HepG2 (cell line): ENCODE results near the gene ABHD17A. TPM values are rescaled to one million over a fixed set of nuclear protein-coding genes. Genes with fewer than 3 reads are reported as not detected.
A peak's percentile ranks its signal among the peaks of the same experiment; 100 is the strongest.

ENCODE experiments used
- BHLHE40 ChIP-seq: IDR thresholded peaks from 2 replicates; pipeline ENCODE4 v1.6.1; 2011; ENCODE audit warnings: low read length, improper control_type of control experiment
- FOSL1 ChIP-seq: sonication (generic); formaldehyde crosslinking; IDR thresholded peaks from 2 replicates; pipeline ENCODE4 v1.9.0; 2021; ENCODE audit warnings: missing genetic modification reagents, borderline replicate concordance
- MBD4 ChIP-seq: IDR thresholded peaks from 2 replicates; pipeline ENCODE4 v1.6.1; 2012; ENCODE audit warnings: low read length, inconsistent platforms, borderline replicate concordance
- MYC ChIP-seq: sonication (generic); formaldehyde crosslinking; IDR thresholded peaks from 2 replicates; pipeline ENCODE4 v1.9.0; 2021; ENCODE audit warnings: missing genetic modification reagents, borderline replicate concordance
- TGIF2 ChIP-seq: IDR thresholded peaks from 2 replicates; pipeline ENCODE4 v1.6.1; 2016; ENCODE audit warnings: control low read depth, missing compliant biosample characterization
- ZNF24 ChIP-seq: fragments of 450-650 bp; IDR thresholded peaks from 2 replicates; pipeline ENCODE4 v1.6.1; 2017; ENCODE audit warnings: antibody characterized with exemption, mild to moderate bottlenecking
- ZNF367 ChIP-seq: sonication (generic); formaldehyde crosslinking; IDR thresholded peaks from 2 replicates; pipeline ENCODE4 v1.4.0; 2020; ENCODE audit warnings: missing genetic modification reagents, borderline replicate concordance
- ZSCAN22 ChIP-seq: sonication (generic); formaldehyde crosslinking; IDR thresholded peaks from 2 replicates; pipeline ENCODE4 v1.4.0; 2020; ENCODE audit warnings: mild to moderate bottlenecking, missing genetic modification reagents
- polyA plus RNA-seq, 8 experiments: library from polyadenylated mRNA; depleted of rRNA in 3 of 8; stranded (reverse) in 7 of 8; unstranded in 1 of 8; fragments of >200 nt; fragmentation: Illumina TruSeq in 4 of 8; extraction: Trizol in 4 of 8; gene quantifications; 2 replicates each; pipeline versions ENCODE4 v1.2.1 to v1.2.3, GENCODE V29; 2011 to 2016; ENCODE audit warnings: low read depth in 4 of 8, missing spikeins in 1 of 8, mixed read lengths in 1 of 8; ENCODE audit not compliant: insufficient read depth in 1 of 8
- total RNA-seq, 5 experiments: library from RNA; depleted of rRNA; stranded (reverse); fragments of >200 nt; fragmentation: Illumina TruSeq; extraction: Trizol; gene quantifications; 2 replicates each; pipeline ENCODE4 v1.2.3, GENCODE V29; 2016; ENCODE audit warnings: low read depth in 1 of 5
- TF ChIP-seq, protein P1 (sequence below): IDR thresholded peaks from 2 replicates; pipeline ENCODE4 v1.6.1; 2016; ENCODE audit warnings: low read depth
- TF ChIP-seq, protein P2 (sequence below): sonication (generic); formaldehyde crosslinking; IDR thresholded peaks from 2 replicates; pipeline ENCODE4 v1.4.0; 2020; ENCODE audit warnings: mild to moderate bottlenecking, missing genetic modification reagents
- TF ChIP-seq, protein P3 (sequence below): IDR thresholded peaks from 2 replicates; pipeline ENCODE4 v1.4.0; 2020; ENCODE audit warnings: mild to moderate bottlenecking, missing genetic modification reagents
- TF ChIP-seq, protein P4 (sequence below): sonication (generic); formaldehyde crosslinking; IDR thresholded peaks from 2 replicates; pipeline ENCODE4 v1.4.0; 2020; ENCODE audit warnings: missing genetic modification reagents
- TF ChIP-seq, protein P5 (sequence below): IDR thresholded peaks from 2 replicates; pipeline ENCODE4 v1.6.1; 2018; ENCODE audit warnings: missing genetic modification reagents
- TF ChIP-seq, protein P6 (sequence below): sonication (generic); formaldehyde crosslinking; IDR thresholded peaks from 2 replicates; pipeline ENCODE4 v1.8.1; 2023; ENCODE audit warnings: mild to moderate bottlenecking, missing genetic modification reagents
- TF ChIP-seq, protein P7 (sequence below): sonication (generic); formaldehyde crosslinking; IDR thresholded peaks from 2 replicates; pipeline ENCODE4 v1.5.0; 2020; ENCODE audit warnings: missing genetic modification reagents

Gene ABHD17A
- total and polyA plus RNA-seq, 2 of the 13 experiments (the other 11 are each of a cell fraction or from before 2014, with no cell fraction given): 27.7 to 40.8 TPM

DNA sequence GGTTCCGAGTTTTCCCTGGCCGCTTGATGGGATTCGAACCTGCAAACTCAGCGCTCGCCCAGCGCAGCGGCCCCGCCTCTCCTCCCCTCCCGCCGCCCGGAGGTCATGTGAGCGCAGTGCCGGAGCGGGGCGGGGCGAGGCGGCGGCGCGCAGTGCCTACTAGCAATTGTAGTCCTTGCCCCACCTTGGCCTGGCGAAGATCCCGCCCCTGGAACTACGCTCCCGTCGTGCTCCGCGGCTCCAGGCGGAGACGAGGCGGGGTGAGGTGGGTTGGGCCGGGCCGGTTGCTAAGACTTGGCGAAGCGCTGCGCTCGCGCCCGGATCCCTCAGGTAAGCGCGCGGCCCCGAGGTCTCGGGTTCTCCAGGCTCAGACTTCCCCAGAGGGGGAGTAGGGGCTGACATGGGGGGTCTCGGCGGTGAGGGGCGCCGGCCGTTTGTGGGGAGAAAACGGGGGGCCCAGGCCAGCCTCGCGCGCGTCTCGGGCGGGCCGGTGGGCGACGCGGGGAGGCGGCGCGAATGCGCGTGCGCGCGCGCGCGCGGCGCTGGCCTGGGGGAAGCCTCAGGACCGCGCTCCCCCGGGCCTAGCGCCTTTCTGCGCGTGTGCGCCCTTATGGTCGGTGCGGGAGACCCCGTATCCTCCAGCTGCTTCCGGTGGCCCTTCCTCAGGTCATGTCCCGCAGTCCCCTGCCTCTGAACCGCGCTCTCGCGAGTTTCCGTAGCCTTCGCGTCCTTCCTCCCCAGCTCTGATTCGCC is 20.0 kb upstream of the ABHD17A start, which contains the start of the genes ADAT3 and SCAMP4 (continued):
- TF ChIP-seq, protein P1, sequence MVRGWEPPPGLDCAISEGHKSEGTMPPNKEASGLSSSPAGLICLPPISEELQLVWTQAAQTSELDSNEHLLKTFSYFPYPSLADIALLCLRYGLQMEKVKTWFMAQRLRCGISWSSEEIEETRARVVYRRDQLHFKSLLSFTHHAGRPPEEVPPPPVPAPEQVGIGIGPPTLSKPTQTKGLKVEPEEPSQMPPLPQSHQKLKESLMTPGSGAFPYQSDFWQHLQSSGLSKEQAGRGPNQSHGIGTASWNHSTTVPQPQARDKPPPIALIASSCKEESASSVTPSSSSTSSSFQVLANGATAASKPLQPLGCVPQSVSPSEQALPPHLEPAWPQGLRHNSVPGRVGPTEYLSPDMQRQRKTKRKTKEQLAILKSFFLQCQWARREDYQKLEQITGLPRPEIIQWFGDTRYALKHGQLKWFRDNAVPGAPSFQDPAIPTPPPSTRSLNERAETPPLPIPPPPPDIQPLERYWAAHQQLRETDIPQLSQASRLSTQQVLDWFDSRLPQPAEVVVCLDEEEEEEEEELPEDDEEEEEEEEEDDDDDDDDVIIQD (CRISPR knock-in tag): peak; percentile 37; the same call in 1 of the 2 replicates
- TF ChIP-seq BHLHE40 (peak; percentile 84), MBD4 (no peak), FOSL1 (CRISPR knock-in tag) (no peak), TGIF2 (peak; percentile 78), ZSCAN22 (CRISPR knock-in tag) (no peak), ZNF24 (no peak), ZNF367 (no peak), MYC (CRISPR knock-in tag) (peak; percentile 69)
- TF ChIP-seq, protein P2, sequence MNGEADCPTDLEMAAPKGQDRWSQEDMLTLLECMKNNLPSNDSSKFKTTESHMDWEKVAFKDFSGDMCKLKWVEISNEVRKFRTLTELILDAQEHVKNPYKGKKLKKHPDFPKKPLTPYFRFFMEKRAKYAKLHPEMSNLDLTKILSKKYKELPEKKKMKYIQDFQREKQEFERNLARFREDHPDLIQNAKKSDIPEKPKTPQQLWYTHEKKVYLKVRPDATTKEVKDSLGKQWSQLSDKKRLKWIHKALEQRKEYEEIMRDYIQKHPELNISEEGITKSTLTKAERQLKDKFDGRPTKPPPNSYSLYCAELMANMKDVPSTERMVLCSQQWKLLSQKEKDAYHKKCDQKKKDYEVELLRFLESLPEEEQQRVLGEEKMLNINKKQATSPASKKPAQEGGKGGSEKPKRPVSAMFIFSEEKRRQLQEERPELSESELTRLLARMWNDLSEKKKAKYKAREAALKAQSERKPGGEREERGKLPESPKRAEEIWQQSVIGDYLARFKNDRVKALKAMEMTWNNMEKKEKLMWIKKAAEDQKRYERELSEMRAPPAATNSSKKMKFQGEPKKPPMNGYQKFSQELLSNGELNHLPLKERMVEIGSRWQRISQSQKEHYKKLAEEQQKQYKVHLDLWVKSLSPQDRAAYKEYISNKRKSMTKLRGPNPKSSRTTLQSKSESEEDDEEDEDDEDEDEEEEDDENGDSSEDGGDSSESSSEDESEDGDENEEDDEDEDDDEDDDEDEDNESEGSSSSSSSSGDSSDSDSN (CRISPR knock-in tag): peak; percentile 24; the same call in 1 of the 2 replicates
- TF ChIP-seq, protein P3, sequence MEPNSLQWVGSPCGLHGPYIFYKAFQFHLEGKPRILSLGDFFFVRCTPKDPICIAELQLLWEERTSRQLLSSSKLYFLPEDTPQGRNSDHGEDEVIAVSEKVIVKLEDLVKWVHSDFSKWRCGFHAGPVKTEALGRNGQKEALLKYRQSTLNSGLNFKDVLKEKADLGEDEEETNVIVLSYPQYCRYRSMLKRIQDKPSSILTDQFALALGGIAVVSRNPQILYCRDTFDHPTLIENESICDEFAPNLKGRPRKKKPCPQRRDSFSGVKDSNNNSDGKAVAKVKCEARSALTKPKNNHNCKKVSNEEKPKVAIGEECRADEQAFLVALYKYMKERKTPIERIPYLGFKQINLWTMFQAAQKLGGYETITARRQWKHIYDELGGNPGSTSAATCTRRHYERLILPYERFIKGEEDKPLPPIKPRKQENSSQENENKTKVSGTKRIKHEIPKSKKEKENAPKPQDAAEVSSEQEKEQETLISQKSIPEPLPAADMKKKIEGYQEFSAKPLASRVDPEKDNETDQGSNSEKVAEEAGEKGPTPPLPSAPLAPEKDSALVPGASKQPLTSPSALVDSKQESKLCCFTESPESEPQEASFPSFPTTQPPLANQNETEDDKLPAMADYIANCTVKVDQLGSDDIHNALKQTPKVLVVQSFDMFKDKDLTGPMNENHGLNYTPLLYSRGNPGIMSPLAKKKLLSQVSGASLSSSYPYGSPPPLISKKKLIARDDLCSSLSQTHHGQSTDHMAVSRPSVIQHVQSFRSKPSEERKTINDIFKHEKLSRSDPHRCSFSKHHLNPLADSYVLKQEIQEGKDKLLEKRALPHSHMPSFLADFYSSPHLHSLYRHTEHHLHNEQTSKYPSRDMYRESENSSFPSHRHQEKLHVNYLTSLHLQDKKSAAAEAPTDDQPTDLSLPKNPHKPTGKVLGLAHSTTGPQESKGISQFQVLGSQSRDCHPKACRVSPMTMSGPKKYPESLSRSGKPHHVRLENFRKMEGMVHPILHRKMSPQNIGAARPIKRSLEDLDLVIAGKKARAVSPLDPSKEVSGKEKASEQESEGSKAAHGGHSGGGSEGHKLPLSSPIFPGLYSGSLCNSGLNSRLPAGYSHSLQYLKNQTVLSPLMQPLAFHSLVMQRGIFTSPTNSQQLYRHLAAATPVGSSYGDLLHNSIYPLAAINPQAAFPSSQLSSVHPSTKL (CRISPR knock-in tag): no peak; the same call in none of the 2 replicates
- TF ChIP-seq, protein P4, sequence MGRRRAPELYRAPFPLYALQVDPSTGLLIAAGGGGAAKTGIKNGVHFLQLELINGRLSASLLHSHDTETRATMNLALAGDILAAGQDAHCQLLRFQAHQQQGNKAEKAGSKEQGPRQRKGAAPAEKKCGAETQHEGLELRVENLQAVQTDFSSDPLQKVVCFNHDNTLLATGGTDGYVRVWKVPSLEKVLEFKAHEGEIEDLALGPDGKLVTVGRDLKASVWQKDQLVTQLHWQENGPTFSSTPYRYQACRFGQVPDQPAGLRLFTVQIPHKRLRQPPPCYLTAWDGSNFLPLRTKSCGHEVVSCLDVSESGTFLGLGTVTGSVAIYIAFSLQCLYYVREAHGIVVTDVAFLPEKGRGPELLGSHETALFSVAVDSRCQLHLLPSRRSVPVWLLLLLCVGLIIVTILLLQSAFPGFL (CRISPR knock-in tag): no peak
- TF ChIP-seq, protein P5, sequence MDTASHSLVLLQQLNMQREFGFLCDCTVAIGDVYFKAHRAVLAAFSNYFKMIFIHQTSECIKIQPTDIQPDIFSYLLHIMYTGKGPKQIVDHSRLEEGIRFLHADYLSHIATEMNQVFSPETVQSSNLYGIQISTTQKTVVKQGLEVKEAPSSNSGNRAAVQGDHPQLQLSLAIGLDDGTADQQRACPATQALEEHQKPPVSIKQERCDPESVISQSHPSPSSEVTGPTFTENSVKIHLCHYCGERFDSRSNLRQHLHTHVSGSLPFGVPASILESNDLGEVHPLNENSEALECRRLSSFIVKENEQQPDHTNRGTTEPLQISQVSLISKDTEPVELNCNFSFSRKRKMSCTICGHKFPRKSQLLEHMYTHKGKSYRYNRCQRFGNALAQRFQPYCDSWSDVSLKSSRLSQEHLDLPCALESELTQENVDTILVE: no peak; the same call in none of the 2 replicates
- TF ChIP-seq, protein P6, sequence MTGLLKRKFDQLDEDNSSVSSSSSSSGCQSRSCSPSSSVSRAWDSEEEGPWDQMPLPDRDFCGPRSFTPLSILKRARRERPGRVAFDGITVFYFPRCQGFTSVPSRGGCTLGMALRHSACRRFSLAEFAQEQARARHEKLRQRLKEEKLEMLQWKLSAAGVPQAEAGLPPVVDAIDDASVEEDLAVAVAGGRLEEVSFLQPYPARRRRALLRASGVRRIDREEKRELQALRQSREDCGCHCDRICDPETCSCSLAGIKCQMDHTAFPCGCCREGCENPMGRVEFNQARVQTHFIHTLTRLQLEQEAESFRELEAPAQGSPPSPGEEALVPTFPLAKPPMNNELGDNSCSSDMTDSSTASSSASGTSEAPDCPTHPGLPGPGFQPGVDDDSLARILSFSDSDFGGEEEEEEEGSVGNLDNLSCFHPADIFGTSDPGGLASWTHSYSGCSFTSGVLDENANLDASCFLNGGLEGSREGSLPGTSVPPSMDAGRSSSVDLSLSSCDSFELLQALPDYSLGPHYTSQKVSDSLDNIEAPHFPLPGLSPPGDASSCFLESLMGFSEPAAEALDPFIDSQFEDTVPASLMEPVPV: peak; percentile 17; the same call in 1 of the 2 replicates
- TF ChIP-seq, protein P7, sequence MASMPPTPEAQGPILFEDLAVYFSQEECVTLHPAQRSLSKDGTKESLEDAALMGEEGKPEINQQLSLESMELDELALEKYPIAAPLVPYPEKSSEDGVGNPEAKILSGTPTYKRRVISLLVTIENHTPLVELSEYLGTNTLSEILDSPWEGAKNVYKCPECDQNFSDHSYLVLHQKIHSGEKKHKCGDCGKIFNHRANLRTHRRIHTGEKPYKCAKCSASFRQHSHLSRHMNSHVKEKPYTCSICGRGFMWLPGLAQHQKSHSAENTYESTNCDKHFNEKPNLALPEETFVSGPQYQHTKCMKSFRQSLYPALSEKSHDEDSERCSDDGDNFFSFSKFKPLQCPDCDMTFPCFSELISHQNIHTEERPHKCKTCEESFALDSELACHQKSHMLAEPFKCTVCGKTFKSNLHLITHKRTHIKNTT (CRISPR knock-in tag): no peak
